Mucosa of gallbladder (tissue), 1 donor: ENCODE data around the gene RETN. TPM values are rescaled to one million over a fixed set of nuclear protein-coding genes. Genes with fewer than 3 reads are reported as not detected.

Experiments used
- DNase-seq: peaks from one replicate; pipeline ENCODE4 v3.0.0-alpha.2; 2020; ENCODE audit warnings: low spot score
- total RNA-seq: library from RNA; stranded (reverse); gene quantifications from one replicate; pipeline ENCODE4 v1.2.1, GENCODE V29; 2021
- donor health status: DM: no; HTN: no; CAD: no.

The RETN gene
- total RNA-seq, 1 donor from 2014 or later = not detected

- DNase-seq = no peak
These were observed 37.5 kb downstream of the RETN start for GRCh38 chr19:7706188-7706954.

- DNase-seq = no peak
These were observed 38.2 kb downstream of the RETN start for GRCh38 chr19:7706955-7707456.

GRCh38 chr19:7709932-7710460, 41.1 kb downstream of the RETN start:
- no peak for DNase-seq

- DNase-seq = no peak
These were observed 41.8 kb downstream of the RETN start for GRCh38 chr19:7710616-7711015.

- no peak for DNase-seq
These were observed 46.8 kb downstream of the RETN start for GRCh38 chr19:7715671-7716070.

- DNase-seq = no peak
These were observed 47.9 kb downstream of the RETN start for GRCh38 chr19:7716762-7717161.

GRCh38 chr19:7718668-7719067, 49.8 kb downstream of the RETN start:
- DNase-seq = no peak

Other genes starting within 250 kb of the RETN start
- gene PEX11G, start 180.0 kb upstream of the RETN start, total RNA-seq = 8.2 TPM
- 87.6 TPM for gene ZNF358, start 152.9 kb upstream of the RETN start, total RNA-seq
- gene MCOLN1, start 146.4 kb upstream of the RETN start, total RNA-seq = 30.0 TPM
- gene PNPLA6, start 133.3 kb upstream of the RETN start, total RNA-seq = 157 TPM
- 61.3 TPM for gene CAMSAP3, start 73.2 kb upstream of the RETN start, total RNA-seq
- gene XAB2, start 39.5 kb upstream of the RETN start, total RNA-seq = 45.8 TPM
- 121 TPM for gene PET100, start 39.3 kb upstream of the RETN start, total RNA-seq
- 4.7 TPM for gene PCP2, start 35.3 kb upstream of the RETN start, total RNA-seq
- 215 TPM for gene STXBP2, start 31.9 kb upstream of the RETN start, total RNA-seq
- gene MCEMP1, start 8.0 kb downstream of the RETN start, total RNA-seq = 0.14 TPM
- 115 TPM for gene TRAPPC5, start 11.8 kb downstream of the RETN start, total RNA-seq
- gene FCER2, start 33.1 kb downstream of the RETN start, total RNA-seq = 0.86 TPM
- 0.83 TPM for gene CLEC4G, start 63.1 kb downstream of the RETN start, total RNA-seq
- 7.5 TPM for gene CD209, start 78.5 kb downstream of the RETN start, total RNA-seq
- not detected for gene CLEC4M, start 94.2 kb downstream of the RETN start, total RNA-seq
- 23.4 TPM for gene EVI5L, start 161.2 kb downstream of the RETN start, total RNA-seq
- 1.6 TPM for gene PRR36, start 205.3 kb downstream of the RETN start, total RNA-seq
- 4.1 TPM for gene LRRC8E, start 219.5 kb downstream of the RETN start, total RNA-seq
- gene MAP2K7, start 234.8 kb downstream of the RETN start, total RNA-seq = 39.1 TPM
- gene TGFBR3L, start 245.8 kb downstream of the RETN start, total RNA-seq = 0.52 TPM